ENCODE measurements around the gene HAT1. TPM values are rescaled to one million over a fixed set of nuclear protein-coding genes. Genes with fewer than 3 reads are reported as not detected.

HAT1 gene
- polyA plus RNA-seq, 1 donor from 2014 or later, result 39.8 TPM

GRCh38 chr2:171923206-171923605 is 945 bp downstream of the HAT1 start:
- no peaks in the 10 kb centered on the region for H4K20me1 ChIP-seq (ENCODE audit: insufficient read depth)
- peak overlapping the region; percentile 87 for H3K4me3 ChIP-seq (ENCODE audit: low read length)
- H3K9me3 ChIP-seq (ENCODE audit: low read length), result no peaks in the 10 kb centered on the region
- H3K79me2 ChIP-seq (replicated peaks; ENCODE audit: insufficient read depth, low read length), result peaks cover 44% of the 10 kb centered on the region
- no peak for TF ChIP-seq EZH2 (IDR thresholded peaks at IDR 0.05; ENCODE audit: borderline replicate concordance, insufficient read depth, low read length, poor library complexity, severe bottlenecking)
- no peak for TF ChIP-seq REST (IDR thresholded peaks at IDR 0.05; ENCODE audit: borderline replicate concordance)
- no peak for TF ChIP-seq MXI1 (conservative IDR thresholded peaks at IDR 0.05; ENCODE audit: poor library complexity, severe bottlenecking)
- no peak for TF ChIP-seq TAF1 (IDR thresholded peaks at IDR 0.05; ENCODE audit: low read depth)
- TF ChIP-seq RAD21 (conservative IDR thresholded peaks at IDR 0.05), result no peak
- no peak for TF ChIP-seq SMC3 (conservative IDR thresholded peaks at IDR 0.05; ENCODE audit: poor library complexity)
- no peak for TF ChIP-seq POLR2AphosphoS5 (IDR thresholded peaks at IDR 0.05)
- TF ChIP-seq, protein P1, sequence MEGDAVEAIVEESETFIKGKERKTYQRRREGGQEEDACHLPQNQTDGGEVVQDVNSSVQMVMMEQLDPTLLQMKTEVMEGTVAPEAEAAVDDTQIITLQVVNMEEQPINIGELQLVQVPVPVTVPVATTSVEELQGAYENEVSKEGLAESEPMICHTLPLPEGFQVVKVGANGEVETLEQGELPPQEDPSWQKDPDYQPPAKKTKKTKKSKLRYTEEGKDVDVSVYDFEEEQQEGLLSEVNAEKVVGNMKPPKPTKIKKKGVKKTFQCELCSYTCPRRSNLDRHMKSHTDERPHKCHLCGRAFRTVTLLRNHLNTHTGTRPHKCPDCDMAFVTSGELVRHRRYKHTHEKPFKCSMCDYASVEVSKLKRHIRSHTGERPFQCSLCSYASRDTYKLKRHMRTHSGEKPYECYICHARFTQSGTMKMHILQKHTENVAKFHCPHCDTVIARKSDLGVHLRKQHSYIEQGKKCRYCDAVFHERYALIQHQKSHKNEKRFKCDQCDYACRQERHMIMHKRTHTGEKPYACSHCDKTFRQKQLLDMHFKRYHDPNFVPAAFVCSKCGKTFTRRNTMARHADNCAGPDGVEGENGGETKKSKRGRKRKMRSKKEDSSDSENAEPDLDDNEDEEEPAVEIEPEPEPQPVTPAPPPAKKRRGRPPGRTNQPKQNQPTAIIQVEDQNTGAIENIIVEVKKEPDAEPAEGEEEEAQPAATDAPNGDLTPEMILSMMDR (IDR thresholded peaks at IDR 0.05; ENCODE audit: poor library complexity, severe bottlenecking), result no peak
- no peak for TF ChIP-seq EP300 (conservative IDR thresholded peaks at IDR 0.05; ENCODE audit: poor library complexity, severe bottlenecking)
- no peaks in the 10 kb centered on the region for H3F3A ChIP-seq (ENCODE audit: insufficient read depth, low read length, poor library complexity, severe bottlenecking)
- peak overlapping the region; percentile 43 for H2AFZ ChIP-seq (ENCODE audit: low read depth, low read length)
- peak overlapping the region; percentile 81 for H3K27ac ChIP-seq (ENCODE audit: low read length)
- H3K27me3 ChIP-seq (ENCODE audit: insufficient read depth, low read depth, low read length), result no peaks in the 10 kb centered on the region
- H3K4me2 ChIP-seq (ENCODE audit: low read length), result peak overlapping the region; percentile 78
- no peaks in the 10 kb centered on the region for H3K9me2 ChIP-seq (ENCODE audit: insufficient read depth, low read length)
- H3K9ac ChIP-seq (ENCODE audit: low read length), result peak overlapping the region; percentile 61
- H3K36me3 ChIP-seq (ENCODE audit: insufficient read depth, low read length), result no peaks in the 10 kb centered on the region

DNA sequence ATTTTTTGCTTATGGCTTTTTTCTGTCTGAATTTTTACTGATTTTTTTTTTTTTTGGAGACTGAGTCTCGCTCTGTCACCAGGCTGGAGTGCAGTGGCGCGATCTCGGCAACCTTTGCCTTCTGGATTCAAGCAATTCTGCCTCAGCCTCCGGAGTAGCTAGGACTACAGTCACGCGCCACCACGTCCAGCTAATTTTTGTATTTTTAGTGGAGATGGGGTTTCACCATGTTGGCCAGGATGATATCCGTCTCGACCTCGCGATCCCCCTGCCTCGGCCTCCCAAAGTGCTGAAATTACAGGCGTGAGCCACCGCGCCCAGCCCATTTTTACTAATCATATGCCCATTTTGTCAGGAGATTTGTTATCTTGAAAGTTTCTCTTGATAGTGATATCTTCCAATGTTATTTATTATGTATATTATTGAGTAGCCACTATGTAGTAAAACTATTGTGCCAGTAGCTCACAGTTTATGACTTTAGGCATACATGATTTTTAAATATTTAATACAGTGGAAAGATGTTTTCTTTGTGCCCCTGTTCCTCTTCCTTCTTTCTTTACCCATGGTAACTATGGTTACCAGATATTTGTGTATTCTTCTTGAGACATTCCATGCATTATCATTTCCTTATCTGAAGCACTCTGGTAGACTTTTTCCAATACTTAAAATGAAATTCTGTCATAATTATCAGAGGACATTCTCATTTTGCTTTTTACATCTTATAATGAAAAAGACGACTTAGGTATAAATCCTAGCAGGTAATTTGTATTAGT is 2.1 kb downstream of the HAT1 start:
- H4K20me1 ChIP-seq (ENCODE audit: insufficient read depth), result no peaks in the 10 kb centered on the region
- TF ChIP-seq MXI1 (conservative IDR thresholded peaks at IDR 0.05; ENCODE audit: poor library complexity, severe bottlenecking), result no peak
- TF ChIP-seq EZH2 (IDR thresholded peaks at IDR 0.05; ENCODE audit: borderline replicate concordance, insufficient read depth, low read length, poor library complexity, severe bottlenecking), result no peak
- no peak for TF ChIP-seq SMC3 (conservative IDR thresholded peaks at IDR 0.05; ENCODE audit: poor library complexity)
- no peak for TF ChIP-seq RAD21 (conservative IDR thresholded peaks at IDR 0.05)
- no peak for TF ChIP-seq EP300 (conservative IDR thresholded peaks at IDR 0.05; ENCODE audit: poor library complexity, severe bottlenecking)
- no peak for TF ChIP-seq TAF1 (IDR thresholded peaks at IDR 0.05; ENCODE audit: low read depth)
- no peak for TF ChIP-seq POLR2AphosphoS5 (IDR thresholded peaks at IDR 0.05)
- no peak for TF ChIP-seq REST (IDR thresholded peaks at IDR 0.05; ENCODE audit: borderline replicate concordance)
- TF ChIP-seq, protein P1 (IDR thresholded peaks at IDR 0.05; ENCODE audit: poor library complexity, severe bottlenecking), result no peak
- no peaks in the 10 kb centered on the region for H3K9me2 ChIP-seq (ENCODE audit: insufficient read depth, low read length)
- H2AFZ ChIP-seq (ENCODE audit: low read depth, low read length), result no peak overlapping the region
- H3K9ac ChIP-seq (ENCODE audit: low read length), result no peak overlapping the region
- no peak overlapping the region for H3K4me2 ChIP-seq (ENCODE audit: low read length)
- H3K27me3 ChIP-seq (ENCODE audit: insufficient read depth, low read depth, low read length), result no peaks in the 10 kb centered on the region
- no peak overlapping the region for H3K27ac ChIP-seq (ENCODE audit: low read length)
- peaks cover 50% of the 10 kb centered on the region for H3K79me2 ChIP-seq (replicated peaks; ENCODE audit: insufficient read depth, low read length)
- H3K4me3 ChIP-seq (ENCODE audit: low read length), result peak overlapping the region; percentile 87
- H3K36me3 ChIP-seq (ENCODE audit: insufficient read depth, low read length), result no peaks in the 10 kb centered on the region
- no peaks in the 10 kb centered on the region for H3F3A ChIP-seq (ENCODE audit: insufficient read depth, low read length, poor library complexity, severe bottlenecking)
- no peaks in the 10 kb centered on the region for H3K9me3 ChIP-seq (ENCODE audit: low read length)
